ENCODE data around the gene PPDPF.
"Not testable (repeated sequence)": the region's sequence is repeated elsewhere in the genome, so short reads cannot be mapped to it uniquely, and the experiment has no call there.

The PPDPF gene

GRCh38 chr20:63520504-63520933, at the start of gene PPDPF:
TSS of gene PPDPF (plus strand) at chr20:63520765. CDS start at chr20:63521309, 544 bp downstream.
- peak; percentile 66 to 77 (median 68) for DNase-seq (ENCODE audit: low read depth in 2 of 3, low spot score in 1 of 3)

GRCh38 chr20:63471002-63471716, 49.4 kb upstream of the PPDPF start:
- DNase-seq (ENCODE audit: low read depth in 2 of 3, low spot score in 1 of 3): no peak

GRCh38 chr20:63471717-63471980, 48.9 kb upstream of the PPDPF start:
- no peak for DNase-seq (ENCODE audit: low read depth in 2 of 3, low spot score in 1 of 3)

- no peak for DNase-seq (ENCODE audit: low read depth in 2 of 3, low spot score in 1 of 3)
These were observed 48.4 kb upstream of the PPDPF start, which contains the start of gene KCNQ2 for GRCh38 chr20:63471981-63472831. TSS of gene KCNQ2 (minus strand) at chr20:63472655. CDS start at chr20:63472463, 192 bp downstream.

- no peak for DNase-seq (ENCODE audit: low read depth in 2 of 3, low spot score in 1 of 3)
These were observed 47.6 kb upstream of the PPDPF start for GRCh38 chr20:63472862-63473390.

- no peak for DNase-seq (ENCODE audit: low read depth in 2 of 3, low spot score in 1 of 3)
These were observed 46.8 kb upstream of the PPDPF start for GRCh38 chr20:63473555-63474449.

- DNase-seq (ENCODE audit: low read depth in 2 of 3, low spot score in 1 of 3): no peak
These were observed 45.4 kb upstream of the PPDPF start for GRCh38 chr20:63475209-63475608.

- no peak for DNase-seq (ENCODE audit: low read depth in 2 of 3, low spot score in 1 of 3)
These were observed 43.4 kb upstream of the PPDPF start for GRCh38 chr20:63477061-63477616.

GRCh38 chr20:63477944-63478343, 42.6 kb upstream of the PPDPF start:
- DNase-seq (ENCODE audit: low read depth in 2 of 3, low spot score in 1 of 3): no peak

GRCh38 chr20:63478346-63479302, 41.9 kb upstream of the PPDPF start:
- DNase-seq (ENCODE audit: low read depth in 2 of 3, low spot score in 1 of 3): no peak

- not testable (repeated sequence) for DNase-seq (ENCODE audit: low read depth in 2 of 3, low spot score in 1 of 3)
These were observed 40.7 kb upstream of the PPDPF start for GRCh38 chr20:63479695-63480419.

- DNase-seq (ENCODE audit: low read depth in 2 of 3, low spot score in 1 of 3): no peak
These were observed 39.1 kb upstream of the PPDPF start for GRCh38 chr20:63481503-63481902.

- DNase-seq (ENCODE audit: low read depth in 2 of 3, low spot score in 1 of 3): no peak
These were observed 38.5 kb upstream of the PPDPF start for GRCh38 chr20:63482021-63482587.

- DNase-seq (ENCODE audit: low read depth in 2 of 3, low spot score in 1 of 3): no peak
These were observed 36.7 kb upstream of the PPDPF start for GRCh38 chr20:63483834-63484233.

GRCh38 chr20:63484236-63484635, 36.3 kb upstream of the PPDPF start:
- no peak for DNase-seq (ENCODE audit: low read depth in 2 of 3, low spot score in 1 of 3)

GRCh38 chr20:63484651-63485403, 35.7 kb upstream of the PPDPF start:
- DNase-seq (ENCODE audit: low read depth in 2 of 3, low spot score in 1 of 3): no peak

- no peak for DNase-seq (ENCODE audit: low read depth in 2 of 3, low spot score in 1 of 3)
These were observed 34.2 kb upstream of the PPDPF start for GRCh38 chr20:63486300-63486855.

Data from stimulated activated CD4-positive, alpha-beta T cell treated with anti-CD3 and anti-CD28 coated beads, Interleukin-12 subunit alpha, Interleukin-12 subunit beta, amount 100 ng/mL, for 48 hours (primary cell).